B cell (primary cell): ENCODE data around the gene FKBP6. TPM values are rescaled to one million over a fixed set of nuclear protein-coding genes. Genes with fewer than 3 reads are reported as not detected.
"Not testable (repeated sequence)": the region's sequence is repeated elsewhere in the genome, so short reads cannot be mapped to it uniquely, and the experiment has no call there.

Experiments
- ATAC-seq: fragments of 200-7000 bp; cut with Tn5 transposase; one replicate; pipeline ENCODE4 v1.10.0; 2021; ENCODE audit warnings: low read depth, mild to moderate bottlenecking, moderate number of reproducible peaks, moderate library complexity
- CTCF ChIA-PET: fragments of 350-600 bp; sonication (Branson Sonifier 250); formaldehyde crosslinking; loops from one replicate; lab custom pipeline; 2021; ENCODE audit warnings: antibody characterized with exemption, inconsistent platforms; lab: Charles Lee
- POLR2A ChIA-PET: fragments of 350-600 bp; sonication (Branson Sonifier 250); formaldehyde crosslinking; loops from one replicate; lab custom pipeline; 2021; ENCODE audit warnings: antibody characterized with exemption; lab: Charles Lee
- DNase-seq: peaks from one replicate; pipeline ENCODE4 v3.0.0; 2013
- H2AFZ ChIP-seq: 2 replicates; pipeline ENCODE4 v1.6.1; 2012; ENCODE audit warnings: mild to moderate bottlenecking, low read depth, low read length; ENCODE audit not compliant: insufficient read depth, poor library complexity, severe bottlenecking
- H3K27ac ChIP-seq, 2 donors: 1 replicate in 1 of 2; 2 replicates in 1 of 2; pipeline ENCODE4 v1.5.1; 2012 to 2013; ENCODE audit warnings: low read length in 2 of 2, mild to moderate bottlenecking in 2 of 2, moderate library complexity in 1 of 2
- H3K27me3 ChIP-seq, 4 experiments: fragments of 200-600 bp in 1 of 4; sonication (generic) in 1 of 4; replicated peaks in 1 of 4; 1 replicate in 2 of 4; 2 replicates in 2 of 4; pipeline versions ENCODE4 v1.6.1 to v1.7.0; 2013 to 2016; ENCODE audit warnings: low read length in 3 of 4, mild to moderate bottlenecking in 2 of 4, mixed read lengths in 1 of 4, moderate library complexity in 1 of 4; ENCODE audit not compliant: insufficient read depth in 4 of 4, control insufficient read depth in 3 of 4; ENCODE audit errors: control extremely low read depth in 1 of 4
- H3K36me3 ChIP-seq, 2 experiments: replicated peaks in 1 of 2; 1 replicate in 1 of 2; 2 replicates in 1 of 2; pipeline versions ENCODE4 v1.6.1 to v1.7.1; 2013; ENCODE audit warnings: low read length in 1 of 2; ENCODE audit not compliant: insufficient read depth in 2 of 2, control insufficient read depth in 1 of 2; ENCODE audit errors: control extremely low read depth in 1 of 2, extremely low read depth in 1 of 2
- H3K4me1 ChIP-seq, 2 donors: fragments of 200-600 bp in 1 of 2; sonication (generic) in 1 of 2; 1 replicate in 1 of 2; 2 replicates in 1 of 2; pipeline versions ENCODE4 v1.5.1 to v1.6.1; 2013 to 2017; ENCODE audit warnings: low read length in 2 of 2; ENCODE audit not compliant: control insufficient read depth in 2 of 2, insufficient read depth in 2 of 2
- H3K4me2 ChIP-seq: replicated peaks from 2 replicates; pipeline ENCODE3; 2012; ENCODE audit warnings: mild to moderate bottlenecking, low read depth, low read length; ENCODE audit not compliant: poor library complexity, severe bottlenecking
- H3K4me3 ChIP-seq, 5 experiments: fragments of 200-600 bp in 1 of 5; sonication (generic) in 1 of 5; 1 replicate in 3 of 5; 2 replicates in 2 of 5; pipeline versions ENCODE4 v1.5.1 to v1.7.0; 2011 to 2016; ENCODE audit warnings: low read length in 4 of 5, mild to moderate bottlenecking in 4 of 5, low read depth in 2 of 5, control low read depth in 1 of 5, moderate library complexity in 1 of 5; ENCODE audit not compliant: insufficient read depth in 1 of 5; ENCODE audit errors: control extremely low read depth in 1 of 5, extremely low read depth in 1 of 5
- H3K79me2 ChIP-seq: fragments of 200-600 bp; sonication (generic); one replicate; pipeline ENCODE4 v1.6.0; 2016; ENCODE audit warnings: low read length; ENCODE audit not compliant: control insufficient read depth, insufficient read depth
- H3K9ac ChIP-seq: fragments of 200-600 bp; sonication (generic); 2 replicates; pipeline ENCODE4 v1.6.1; 2017; ENCODE audit warnings: mild to moderate bottlenecking, low read length, moderate library complexity
- H3K9me3 ChIP-seq, 3 donors: one replicate each; pipeline versions ENCODE4 v1.6.1 to v1.7.1; 2013; ENCODE audit warnings: low read length in 2 of 3; ENCODE audit not compliant: control insufficient read depth in 2 of 3, insufficient read depth in 1 of 3; ENCODE audit errors: control extremely low read depth in 1 of 3
- H4K20me1 ChIP-seq: 2 replicates; pipeline ENCODE4 v1.6.0; 2012; ENCODE audit warnings: mild to moderate bottlenecking, low read length; ENCODE audit not compliant: insufficient read depth, control insufficient read depth, poor library complexity, severe bottlenecking
- H3K27ac Mint-ChIP-seq: one replicate; pipeline ENCODE4 v1.8.0; 2021; ENCODE audit warnings: mixed read lengths
- H3K27me3 Mint-ChIP-seq: one replicate; pipeline ENCODE4 v1.8.0; 2021; ENCODE audit warnings: mixed read lengths
- H3K4me1 Mint-ChIP-seq: one replicate; pipeline ENCODE4 v1.8.0; 2021; ENCODE audit warnings: mixed read lengths
- H3K4me3 Mint-ChIP-seq: one replicate; pipeline ENCODE4 v1.8.0; 2021; ENCODE audit warnings: mixed read lengths
- H3K9me3 Mint-ChIP-seq: one replicate; pipeline ENCODE4 v1.8.0; 2022; ENCODE audit warnings: mixed read lengths; ENCODE audit not compliant: insufficient read depth
- WGBS: methylation state at CpG from one replicate; pipeline ENCODE4 v1.1.5; 2013; ENCODE audit warnings: missing lambda C conversion rate; ENCODE audit not compliant: insufficient coverage; 5-methylcytosine and 5-hydroxymethylcytosine counted together
- intact Hi-C: fragments of 100-400 bp; cut with micrococcal nuclease; formaldehyde crosslinking; loops from one replicate; pipeline ENCODE4 v1.10.0; 2022
- polyA plus RNA-seq: library from polyadenylated mRNA; depleted of rRNA; stranded (reverse); fragments of >200 nt; gene quantifications from 2 replicates; pipeline ENCODE4 v1.2.3, GENCODE V29; 2012
- total RNA-seq, 2 donors: library from RNA; stranded (reverse); fragments of 120-200 nt in 1 of 2; gene quantifications; 1 replicate in 1 of 2; 2 replicates in 1 of 2; pipeline versions ENCODE4 v1.2.3 to v1.2.4, GENCODE V29; 2013 to 2022
- TF ChIP-seq, protein P1 (sequence below): fragments of 200-600 bp; IDR thresholded peaks from one replicate; pipeline ENCODE4 v1.8.0; 2022; ENCODE audit warnings: antibody characterized with exemption, mild to moderate bottlenecking

The FKBP6 gene
- total and polyA plus RNA-seq, 2 donors (not counting 1 experiment from before 2014, with no cell fraction given) = not detected

DNA sequence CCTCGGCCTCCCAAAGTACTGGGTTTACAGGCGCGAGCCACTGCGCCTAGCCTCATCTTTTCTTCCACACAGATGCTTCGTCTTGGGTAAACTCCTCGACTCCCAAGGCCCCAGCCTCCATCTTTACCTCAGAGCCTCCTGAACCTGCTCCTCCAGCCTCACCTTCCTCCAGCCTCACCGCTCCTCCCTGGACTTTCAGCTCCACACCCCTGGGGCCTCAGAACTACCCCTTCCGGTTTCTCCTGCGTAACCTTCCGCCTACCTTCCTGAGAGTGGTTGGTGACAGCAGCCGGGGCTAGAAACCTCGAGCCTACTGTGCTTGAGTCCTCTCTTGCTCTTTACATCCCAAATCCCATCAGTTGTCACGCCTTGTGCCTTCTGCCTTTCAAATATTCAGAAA, 45.8 kb downstream of the FKBP6 start:
- ATAC-seq (no peak), DNase-seq (no peak)
- CTCF ChIA-PET = no interaction called here
- Histone ChIP-seq H3K4me1 (no peaks in the 10 kb centered on the region), H4K20me1 (no peaks in the 10 kb centered on the region), H3K36me3 (no peaks in the 10 kb centered on the region), H3K9me3 (peaks cover 0 to 15% (median 0%) of the 10 kb centered on the region in 3 donors), H3K9ac (no peak overlapping the region), H3K4me3 (no peak overlapping the region), H3K4me2 (no peak overlapping the region), H3K27ac (no peak overlapping the region), H3K27me3 (peaks cover 0 to 21% (median 8%) of the 10 kb centered on the region in 4 experiments), H2AFZ (no peak overlapping the region), H3K79me2 (no peaks in the 10 kb centered on the region)
- Mint-ChIP-seq H3K27me3 (peaks cover 30% of the 10 kb centered on the region), H3K9me3 (no peaks in the 10 kb centered on the region), H3K27ac (no peak overlapping the region), H3K4me1 (no peaks in the 10 kb centered on the region), H3K4me3 (no peak overlapping the region)
- TF ChIP-seq, protein P1, sequence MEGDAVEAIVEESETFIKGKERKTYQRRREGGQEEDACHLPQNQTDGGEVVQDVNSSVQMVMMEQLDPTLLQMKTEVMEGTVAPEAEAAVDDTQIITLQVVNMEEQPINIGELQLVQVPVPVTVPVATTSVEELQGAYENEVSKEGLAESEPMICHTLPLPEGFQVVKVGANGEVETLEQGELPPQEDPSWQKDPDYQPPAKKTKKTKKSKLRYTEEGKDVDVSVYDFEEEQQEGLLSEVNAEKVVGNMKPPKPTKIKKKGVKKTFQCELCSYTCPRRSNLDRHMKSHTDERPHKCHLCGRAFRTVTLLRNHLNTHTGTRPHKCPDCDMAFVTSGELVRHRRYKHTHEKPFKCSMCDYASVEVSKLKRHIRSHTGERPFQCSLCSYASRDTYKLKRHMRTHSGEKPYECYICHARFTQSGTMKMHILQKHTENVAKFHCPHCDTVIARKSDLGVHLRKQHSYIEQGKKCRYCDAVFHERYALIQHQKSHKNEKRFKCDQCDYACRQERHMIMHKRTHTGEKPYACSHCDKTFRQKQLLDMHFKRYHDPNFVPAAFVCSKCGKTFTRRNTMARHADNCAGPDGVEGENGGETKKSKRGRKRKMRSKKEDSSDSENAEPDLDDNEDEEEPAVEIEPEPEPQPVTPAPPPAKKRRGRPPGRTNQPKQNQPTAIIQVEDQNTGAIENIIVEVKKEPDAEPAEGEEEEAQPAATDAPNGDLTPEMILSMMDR = no peak
- intact Hi-C loops = no loop called here
- WGBS = 92% methylated on average over 13 of the region's 13 CpGs
- POLR2A ChIA-PET = no interaction called here

DNA sequence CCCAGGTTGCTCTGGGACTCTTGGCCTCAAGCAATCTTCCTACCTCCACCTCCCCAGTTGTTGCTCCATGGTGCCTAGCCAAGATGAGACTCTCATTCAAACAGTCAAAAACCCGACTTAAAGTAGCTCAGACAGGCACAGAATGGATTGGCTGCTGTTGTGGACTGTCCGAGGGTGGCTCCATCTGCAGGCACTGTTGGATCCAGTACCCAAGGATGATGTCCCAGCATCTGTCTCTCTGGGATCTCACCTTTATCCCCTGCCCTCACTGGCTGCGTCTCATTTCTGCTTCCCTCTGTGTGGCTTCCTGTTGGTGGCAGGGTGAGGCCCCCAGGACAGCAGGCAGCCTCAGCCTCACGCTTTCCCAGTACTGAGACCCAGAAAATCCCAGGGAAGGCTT, 48.3 kb downstream of the FKBP6 start:
- H3K4me3 Mint-ChIP-seq, POLR2A ChIA-PET, H3K27ac ChIP-seq, H3K4me2 ChIP-seq, H3K4me3 ChIP-seq, H3K79me2 ChIP-seq, DNase-seq, ATAC-seq, H3K4me1 ChIP-seq, H3K36me3 ChIP-seq, intact Hi-C loops, CTCF ChIA-PET, H3K9me3 Mint-ChIP-seq, H3K4me1 Mint-ChIP-seq, H2AFZ ChIP-seq, H3K27ac Mint-ChIP-seq, H4K20me1 ChIP-seq, H3K9ac ChIP-seq: not testable (repeated sequence)
- Histone ChIP-seq H3K9me3 (peaks cover 0 to 16% (median 0%) of the 10 kb centered on the region in 3 donors), H3K27me3 (peaks cover 0 to 22% (median 8%) of the 10 kb centered on the region in 4 experiments)
- H3K27me3 Mint-ChIP-seq = peaks cover 30% of the 10 kb centered on the region
- WGBS = 60% methylated on average over 4 of the region's 4 CpGs
